Measurements from ENCODE around the gene KAT7. TPM values are rescaled to one million over a fixed set of nuclear protein-coding genes. Genes with fewer than 3 reads are reported as not detected.

Gene KAT7
- total RNA-seq, 1 donor from 2014 or later, result 30.5 TPM

DNA sequence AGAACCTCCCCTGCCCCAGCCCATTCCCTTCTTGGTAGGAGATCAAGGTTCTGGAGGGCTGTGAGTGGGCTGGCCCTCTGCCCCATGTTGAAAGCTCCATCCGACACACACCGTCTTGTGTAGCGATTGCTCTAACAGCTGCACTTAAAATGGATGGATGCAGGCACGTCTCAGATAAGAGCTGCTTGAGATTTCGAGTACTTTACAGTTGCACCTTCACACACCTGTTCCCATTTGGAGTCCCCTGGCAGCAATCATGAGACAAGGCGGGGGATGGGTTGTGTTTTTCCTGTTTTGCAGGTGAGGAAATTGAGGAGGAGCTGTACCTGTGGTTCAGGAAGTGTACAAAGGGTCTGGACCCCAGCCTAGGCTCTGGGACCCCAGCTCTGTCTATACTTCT is 85.0 kb downstream of the KAT7 start:
- H3K36me3 ChIP-seq (ENCODE audit: control insufficient read depth, insufficient read depth, low read length), result no peaks in the 10 kb centered on the region
- no peak for DNase-seq (ENCODE audit: low read depth)
- TF ChIP-seq CTCF (IDR thresholded peaks at IDR 0.05; ENCODE audit: insufficient read depth, low read length, poor library complexity, severe bottlenecking), result no peak
- peaks cover 6% of the 10 kb centered on the region for H3K27me3 ChIP-seq (ENCODE audit: control insufficient read depth, insufficient read depth, low read length)
- no peak overlapping the region for H3K4me3 ChIP-seq (ENCODE audit: low read depth, low read length)

GRCh38 chr17:49873926-49874325 is 85.4 kb downstream of the KAT7 start:
- Histone ChIP-seq H3K36me3 (ENCODE audit: control insufficient read depth, insufficient read depth, low read length) (no peaks in the 10 kb centered on the region), H3K27me3 (ENCODE audit: control insufficient read depth, insufficient read depth, low read length) (peaks cover 5% of the 10 kb centered on the region), H3K4me3 (ENCODE audit: low read depth, low read length) (no peak overlapping the region)
- DNase-seq (ENCODE audit: low read depth), result no peak
- TF ChIP-seq CTCF (IDR thresholded peaks at IDR 0.05; ENCODE audit: insufficient read depth, low read length, poor library complexity, severe bottlenecking), result no peak

DNA sequence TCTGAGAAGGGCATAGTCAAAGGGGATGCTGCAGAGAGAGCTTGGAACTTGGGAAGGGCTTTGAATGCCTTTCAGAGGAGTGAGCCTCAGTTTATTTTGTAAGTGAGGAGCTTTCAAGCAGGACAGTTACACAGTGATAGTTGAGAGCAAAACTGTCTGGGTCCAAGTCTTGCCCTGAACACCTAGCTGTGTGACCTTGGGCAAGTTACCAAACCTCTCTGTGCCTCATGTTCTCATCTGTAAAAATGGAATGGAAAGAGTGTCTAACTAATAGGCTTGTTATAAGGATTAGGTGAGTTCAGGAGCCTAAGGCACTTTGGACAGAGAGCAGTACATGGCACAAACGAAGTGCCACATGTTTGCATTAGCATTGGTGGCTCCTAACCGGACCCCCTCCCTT is 86.4 kb downstream of the KAT7 start:
- DNase-seq (ENCODE audit: low read depth), result no peak
- Histone ChIP-seq H3K36me3 (ENCODE audit: control insufficient read depth, insufficient read depth, low read length) (no peaks in the 10 kb centered on the region), H3K27me3 (ENCODE audit: control insufficient read depth, insufficient read depth, low read length) (peaks cover 5% of the 10 kb centered on the region), H3K4me3 (ENCODE audit: low read depth, low read length) (no peak overlapping the region)
- TF ChIP-seq CTCF (IDR thresholded peaks at IDR 0.05; ENCODE audit: insufficient read depth, low read length, poor library complexity, severe bottlenecking), result no peak

GRCh38 chr17:49875685-49876084 is 87.2 kb downstream of the KAT7 start:
- no peak for TF ChIP-seq CTCF (IDR thresholded peaks at IDR 0.05; ENCODE audit: insufficient read depth, low read length, poor library complexity, severe bottlenecking)
- Histone ChIP-seq H3K27me3 (ENCODE audit: control insufficient read depth, insufficient read depth, low read length) (peaks cover 8% of the 10 kb centered on the region), H3K36me3 (ENCODE audit: control insufficient read depth, insufficient read depth, low read length) (no peaks in the 10 kb centered on the region), H3K4me3 (ENCODE audit: low read depth, low read length) (no peak overlapping the region)
- DNase-seq (ENCODE audit: low read depth), result no peak

- no peak for TF ChIP-seq CTCF (IDR thresholded peaks at IDR 0.05; ENCODE audit: insufficient read depth, low read length, poor library complexity, severe bottlenecking)
- DNase-seq (ENCODE audit: low read depth), result no peak
- H3K36me3 ChIP-seq (ENCODE audit: control insufficient read depth, insufficient read depth, low read length), result no peaks in the 10 kb centered on the region
- peaks cover 35% of the 10 kb centered on the region for H3K27me3 ChIP-seq (ENCODE audit: control insufficient read depth, insufficient read depth, low read length)
- no peak overlapping the region for H3K4me3 ChIP-seq (ENCODE audit: low read depth, low read length)
Observed at GRCh38 chr17:49878931-49879904, 90.7 kb downstream of the KAT7 start.

Measured in kidney epithelial cell (primary cell).